SH-SY5Y (cell line): Measurements from ENCODE around the gene IFNK.

Source experiments
- GATA2 ChIP-seq: IDR thresholded peaks from 2 replicates; pipeline ENCODE4 v1.6.1; 2011; ENCODE audit warnings: mild to moderate bottlenecking, low read depth, low read length
- GATA3 ChIP-seq: IDR thresholded peaks from 2 replicates; pipeline ENCODE4 v1.6.1; 2011; ENCODE audit warnings: low read depth, mild to moderate bottlenecking, low read length, moderate library complexity

GRCh38 chr9:27491154-27491553 is 32.9 kb upstream of the IFNK start:
- no peak for TF ChIP-seq GATA2
- no peak for TF ChIP-seq GATA3
